Sigmoid colon (tissue), 4 donors: ENCODE results near the gene DOCK9.

ENCODE experiments used
- POLR2AphosphoS5 ChIP-seq, 4 donors: sonication (generic); formaldehyde crosslinking; IDR thresholded peaks; one replicate each; pipeline ENCODE4 v1.6.1; 2017; ENCODE audit warnings: antibody characterized with exemption in 4 of 4
- TF ChIP-seq, protein P1 (sequence below), 4 experiments: fragments of 450-650 bp in 3 of 4; fragments of 200-600 bp in 1 of 4; IDR thresholded peaks; one replicate each; pipeline ENCODE4 v1.5.1; 2016 to 2019; ENCODE audit warnings: antibody characterized with exemption in 4 of 4, mild to moderate bottlenecking in 3 of 4, moderate library complexity in 2 of 4

DNA sequence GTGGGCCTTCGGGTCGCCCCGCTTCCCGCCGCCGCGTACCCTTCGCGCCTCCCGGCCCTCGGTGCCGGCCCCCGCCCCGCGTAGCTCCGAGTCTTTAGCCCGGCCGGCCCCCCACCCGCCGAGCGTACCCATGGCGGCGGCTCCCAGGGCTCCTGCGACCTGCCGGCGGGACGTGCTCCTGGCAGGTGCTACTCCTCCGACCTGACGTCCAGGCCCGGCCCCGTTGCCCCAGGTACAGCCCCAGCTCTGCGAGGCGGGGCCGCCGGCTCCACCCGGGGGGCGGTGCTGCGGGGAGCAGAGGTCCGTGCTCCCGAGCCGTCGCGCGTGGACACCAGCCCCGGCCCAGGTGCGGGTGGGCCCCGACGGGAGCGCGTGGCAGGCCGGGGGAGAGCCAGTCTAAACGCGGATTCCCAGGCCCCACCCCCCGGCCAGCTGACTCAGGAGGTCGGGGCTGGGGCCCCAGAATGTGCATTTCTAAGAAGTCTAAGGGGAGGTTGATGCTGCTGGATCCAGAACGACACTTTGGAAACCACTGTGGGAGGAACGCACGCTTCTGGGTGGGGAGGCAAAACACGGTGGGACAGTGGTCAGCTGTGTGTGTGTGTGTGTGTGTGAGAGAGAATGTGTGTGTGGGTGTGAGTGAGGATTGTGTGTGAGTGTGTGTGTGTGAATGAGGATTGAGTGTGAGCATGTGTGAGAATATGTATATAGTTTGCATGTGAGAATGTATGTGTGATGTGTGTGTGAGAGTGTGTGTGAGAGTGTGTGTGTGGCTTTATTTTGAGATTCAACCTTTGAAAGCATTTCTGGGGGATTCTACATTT is 225.2 kb downstream of the DOCK9 start, which contains the start of gene SLC15A1:
- TF ChIP-seq, protein P1, sequence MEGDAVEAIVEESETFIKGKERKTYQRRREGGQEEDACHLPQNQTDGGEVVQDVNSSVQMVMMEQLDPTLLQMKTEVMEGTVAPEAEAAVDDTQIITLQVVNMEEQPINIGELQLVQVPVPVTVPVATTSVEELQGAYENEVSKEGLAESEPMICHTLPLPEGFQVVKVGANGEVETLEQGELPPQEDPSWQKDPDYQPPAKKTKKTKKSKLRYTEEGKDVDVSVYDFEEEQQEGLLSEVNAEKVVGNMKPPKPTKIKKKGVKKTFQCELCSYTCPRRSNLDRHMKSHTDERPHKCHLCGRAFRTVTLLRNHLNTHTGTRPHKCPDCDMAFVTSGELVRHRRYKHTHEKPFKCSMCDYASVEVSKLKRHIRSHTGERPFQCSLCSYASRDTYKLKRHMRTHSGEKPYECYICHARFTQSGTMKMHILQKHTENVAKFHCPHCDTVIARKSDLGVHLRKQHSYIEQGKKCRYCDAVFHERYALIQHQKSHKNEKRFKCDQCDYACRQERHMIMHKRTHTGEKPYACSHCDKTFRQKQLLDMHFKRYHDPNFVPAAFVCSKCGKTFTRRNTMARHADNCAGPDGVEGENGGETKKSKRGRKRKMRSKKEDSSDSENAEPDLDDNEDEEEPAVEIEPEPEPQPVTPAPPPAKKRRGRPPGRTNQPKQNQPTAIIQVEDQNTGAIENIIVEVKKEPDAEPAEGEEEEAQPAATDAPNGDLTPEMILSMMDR (IDR thresholded peaks at IDR 0.05): no peak
- no peak for TF ChIP-seq POLR2AphosphoS5 (IDR thresholded peaks at IDR 0.05)
